HTR-8/SVneo (cell line): ENCODE measurements around the gene GSDME.

Experiments
- DNase-seq: peaks from one replicate; pipeline ENCODE4 v3.0.0; 2011; ENCODE audit warnings: low spot score, mixed read lengths; ENCODE audit not compliant: insufficient read length
- FAIRE-seq: peaks from 2 replicates; lab custom pipeline; 2011; peaks lifted over from hg19 to GRCh38; lab: Jason Lieb, UNC

The GSDME gene

GRCh38 chr7:24707988-24708615, 49.2 kb downstream of the GSDME start:
- DNase-seq (no peak), FAIRE-seq (no peak)

- FAIRE-seq, result no peak
- DNase-seq, result no peak
These were observed 50.8 kb downstream of the GSDME start for GRCh38 chr7:24706211-24707170.

GRCh38 chr7:24705461-24705954, 51.8 kb downstream of the GSDME start:
- no peak for FAIRE-seq

GRCh38 chr7:24704311-24704710, 53.0 kb downstream of the GSDME start:
- FAIRE-seq, result no peak
- no peak for DNase-seq

More at GRCh38 chr7:24705461-24705954, 51.8 kb downstream of the GSDME start:
- DNase-seq, result no peak

GRCh38 chr7:24703296-24703695, 54.0 kb downstream of the GSDME start:
- DNase-seq, result no peak
- FAIRE-seq, result no peak

GRCh38 chr7:24702755-24703154, 54.5 kb downstream of the GSDME start:
- DNase-seq (no peak), FAIRE-seq (no peak)

GRCh38 chr7:24701261-24702235, 55.7 kb downstream of the GSDME start:
- FAIRE-seq (peak; percentile 85), DNase-seq (peak; percentile 82)

- no peak for DNase-seq
- peak; percentile 55 for FAIRE-seq
These were observed 56.6 kb downstream of the GSDME start for GRCh38 chr7:24700521-24701260.

- FAIRE-seq (no peak), DNase-seq (no peak)
These were observed 58.6 kb downstream of the GSDME start for GRCh38 chr7:24698531-24699266.

- DNase-seq, result no peak
- FAIRE-seq, result no peak
These were observed 59.8 kb downstream of the GSDME start for GRCh38 chr7:24697416-24697815.

GRCh38 chr7:24692592-24692991, 64.7 kb downstream of the GSDME start:
- DNase-seq, result no peak
- FAIRE-seq, result no peak

GRCh38 chr7:24690251-24690650, 67.0 kb downstream of the GSDME start:
- DNase-seq (no peak), FAIRE-seq (peak; percentile 9)

- FAIRE-seq, result no peak
These were observed 71.6 kb downstream of the GSDME start for GRCh38 chr7:24685708-24686107.

GRCh38 chr7:24670782-24671181, 86.5 kb downstream of the GSDME start:
- DNase-seq, result no peak
- FAIRE-seq, result no peak

More at GRCh38 chr7:24685708-24686107, 71.6 kb downstream of the GSDME start:
- DNase-seq, result no peak

GRCh38 chr7:24669971-24670591, 87.2 kb downstream of the GSDME start:
- DNase-seq, result no peak
- FAIRE-seq, result no peak

- DNase-seq (no peak), FAIRE-seq (no peak)
These were observed 88.2 kb downstream of the GSDME start for GRCh38 chr7:24668927-24669635.

GRCh38 chr7:24665564-24666294, 91.5 kb downstream of the GSDME start:
- FAIRE-seq (peak; percentile 44), DNase-seq (peak; percentile 29)
